Measurements from ENCODE around the gene DLG5.

Gene DLG5

DNA sequence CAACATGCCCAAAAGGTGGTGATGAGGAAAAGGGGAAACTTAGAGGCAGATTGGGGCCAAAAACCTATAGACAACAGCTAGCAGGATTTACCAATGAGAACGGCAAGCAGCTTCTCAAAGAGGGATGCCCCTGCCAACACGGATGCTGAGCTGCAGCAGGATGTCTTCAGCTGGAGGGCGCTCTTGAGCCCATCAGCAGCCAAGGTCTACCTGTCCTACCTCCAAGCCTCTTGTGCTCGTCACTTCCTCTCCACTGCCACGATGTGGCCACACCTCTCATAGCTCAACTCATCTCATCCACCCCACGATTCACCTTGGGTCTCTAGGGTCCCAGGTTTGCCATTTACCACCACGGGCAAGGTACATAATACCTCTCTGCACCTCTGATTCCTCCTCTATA is 36.5 kb downstream of the DLG5 start:
- TF ChIP-seq ZNF555 (tag by site-specific recombination; conservative IDR thresholded peaks at IDR 0.05), result no peak
- no peaks in the 10 kb centered on the region for H3K9me3 ChIP-seq (ENCODE audit: control insufficient read depth, insufficient read depth, low read depth, low read length)
- H3K4me1 ChIP-seq (ENCODE audit: control insufficient read depth, insufficient read depth, low read length), result peaks cover 12% of the 10 kb centered on the region
- ChIA-PET CTCF (interaction anchor here (0.7 to 2.4 kb wide), 10 partner anchors 8 to 113 kb away, joined by 3 to 11 read pairs (median 4); no protein-coding TSS in a partner anchor), POLR2A (no interaction called here)
- H3K4me3 ChIP-seq (ENCODE audit: low read depth, low read length), result no peak overlapping the region
- H3K36me3 ChIP-seq (ENCODE audit: control insufficient read depth in 2 of 2, insufficient read depth in 1 of 2, low read length in 2 of 2), result no peaks in the 10 kb centered on the region
- no peak overlapping the region for H3K27ac ChIP-seq (ENCODE audit: extremely low read depth, low read depth, low read length)

DNA sequence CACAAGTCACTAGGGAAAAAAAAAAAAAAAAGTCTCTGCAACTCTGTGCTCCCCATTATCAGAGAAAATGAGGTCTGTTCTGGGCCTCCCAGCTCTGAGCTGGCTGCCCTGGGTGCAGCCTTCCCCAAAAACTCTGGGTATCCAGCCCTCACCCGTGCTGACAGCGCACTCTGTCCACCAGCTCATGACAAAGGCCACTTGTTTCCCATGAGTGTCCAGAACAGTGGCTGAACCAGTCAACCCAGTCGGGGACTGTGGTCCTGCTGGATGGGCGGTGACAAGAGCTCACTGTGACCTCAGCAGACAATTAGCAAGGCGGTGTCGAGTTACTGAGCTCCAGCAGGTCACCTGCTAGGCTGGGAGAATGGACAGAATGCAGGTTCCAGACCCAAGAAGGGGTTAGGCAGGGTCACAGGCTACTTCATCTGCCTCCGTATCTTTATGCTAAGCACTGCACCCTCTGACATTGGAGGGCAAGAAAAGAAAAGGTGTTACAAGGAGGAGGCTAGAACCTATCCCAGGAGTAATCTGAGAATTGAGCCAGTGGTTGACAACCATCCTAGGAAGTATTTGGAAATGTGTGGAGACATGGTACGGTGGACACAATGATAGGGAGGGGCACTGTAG is 37.2 kb downstream of the DLG5 start:
- ChIA-PET CTCF (interaction anchor here (0.7 to 2.4 kb wide), 8 partner anchors 9 to 114 kb away, joined by 3 to 11 read pairs (median 4); no protein-coding TSS in a partner anchor), POLR2A (no interaction called here)
- H3K4me1 ChIP-seq (ENCODE audit: control insufficient read depth, insufficient read depth, low read length), result peaks cover 12% of the 10 kb centered on the region

More for the DNA sequence above, 37.2 kb downstream of the DLG5 start:
- H3K9me3 ChIP-seq (ENCODE audit: control insufficient read depth, insufficient read depth, low read depth, low read length), result no peaks in the 10 kb centered on the region
- H3K4me3 ChIP-seq (ENCODE audit: low read depth, low read length), result no peak overlapping the region
- TF ChIP-seq ZNF747 (tag by site-specific recombination; IDR thresholded peaks at IDR 0.05) (no peak), ZNF544 (tag by site-specific recombination; IDR thresholded peaks at IDR 0.05) (no peak), ZBTB20 (tag by site-specific recombination; IDR thresholded peaks at IDR 0.05) (no peak), MEIS1 (CRISPR knock-in tag; IDR thresholded peaks at IDR 0.05; ENCODE audit: borderline replicate concordance) (no peak), GLI2 (tag by site-specific recombination; IDR thresholded peaks at IDR 0.05; ENCODE audit: borderline replicate concordance, low read depth) (no peak), ZNF211 (tag by site-specific recombination; IDR thresholded peaks at IDR 0.05; ENCODE audit: low read depth) (no peak), ZNF311 (tag by site-specific recombination; IDR thresholded peaks at IDR 0.05; ENCODE audit: borderline replicate concordance) (no peak), ZNF121 (tag by site-specific recombination; IDR thresholded peaks at IDR 0.05) (no peak), HOXD13 (CRISPR knock-in tag; IDR thresholded peaks at IDR 0.05; ENCODE audit: borderline replicate concordance) (no peak), ZNF600 (tag by site-specific recombination; IDR thresholded peaks at IDR 0.05) (peak; percentile 94), ZNF366 (tag by site-specific recombination; conservative IDR thresholded peaks at IDR 0.05) (peak; percentile 89), ZNF175 (tag by site-specific recombination; IDR thresholded peaks at IDR 0.05) (no peak), ZBTB17 (tag by site-specific recombination; IDR thresholded peaks at IDR 0.05) (peak; percentile 61), ZIC2 (tag by site-specific recombination; IDR thresholded peaks at IDR 0.05) (peak; percentile 56), SCRT2 (tag by site-specific recombination; IDR thresholded peaks at IDR 0.05) (peak; percentile 70), ZNF629 (tag by site-specific recombination; IDR thresholded peaks at IDR 0.05) (0 out of 2 replicates have a peak, but pooled peaks have one; percentile 27), ZXDB (tag by site-specific recombination; IDR thresholded peaks at IDR 0.05) (no peak)
- TF ChIP-seq, protein P1, sequence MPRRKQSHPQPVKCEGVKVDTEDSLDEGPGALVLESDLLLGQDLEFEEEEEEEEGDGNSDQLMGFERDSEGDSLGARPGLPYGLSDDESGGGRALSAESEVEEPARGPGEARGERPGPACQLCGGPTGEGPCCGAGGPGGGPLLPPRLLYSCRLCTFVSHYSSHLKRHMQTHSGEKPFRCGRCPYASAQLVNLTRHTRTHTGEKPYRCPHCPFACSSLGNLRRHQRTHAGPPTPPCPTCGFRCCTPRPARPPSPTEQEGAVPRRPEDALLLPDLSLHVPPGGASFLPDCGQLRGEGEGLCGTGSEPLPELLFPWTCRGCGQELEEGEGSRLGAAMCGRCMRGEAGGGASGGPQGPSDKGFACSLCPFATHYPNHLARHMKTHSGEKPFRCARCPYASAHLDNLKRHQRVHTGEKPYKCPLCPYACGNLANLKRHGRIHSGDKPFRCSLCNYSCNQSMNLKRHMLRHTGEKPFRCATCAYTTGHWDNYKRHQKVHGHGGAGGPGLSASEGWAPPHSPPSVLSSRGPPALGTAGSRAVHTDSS (tag by site-specific recombination; IDR thresholded peaks at IDR 0.05), result no peak
- TF ChIP-seq, protein P2, sequence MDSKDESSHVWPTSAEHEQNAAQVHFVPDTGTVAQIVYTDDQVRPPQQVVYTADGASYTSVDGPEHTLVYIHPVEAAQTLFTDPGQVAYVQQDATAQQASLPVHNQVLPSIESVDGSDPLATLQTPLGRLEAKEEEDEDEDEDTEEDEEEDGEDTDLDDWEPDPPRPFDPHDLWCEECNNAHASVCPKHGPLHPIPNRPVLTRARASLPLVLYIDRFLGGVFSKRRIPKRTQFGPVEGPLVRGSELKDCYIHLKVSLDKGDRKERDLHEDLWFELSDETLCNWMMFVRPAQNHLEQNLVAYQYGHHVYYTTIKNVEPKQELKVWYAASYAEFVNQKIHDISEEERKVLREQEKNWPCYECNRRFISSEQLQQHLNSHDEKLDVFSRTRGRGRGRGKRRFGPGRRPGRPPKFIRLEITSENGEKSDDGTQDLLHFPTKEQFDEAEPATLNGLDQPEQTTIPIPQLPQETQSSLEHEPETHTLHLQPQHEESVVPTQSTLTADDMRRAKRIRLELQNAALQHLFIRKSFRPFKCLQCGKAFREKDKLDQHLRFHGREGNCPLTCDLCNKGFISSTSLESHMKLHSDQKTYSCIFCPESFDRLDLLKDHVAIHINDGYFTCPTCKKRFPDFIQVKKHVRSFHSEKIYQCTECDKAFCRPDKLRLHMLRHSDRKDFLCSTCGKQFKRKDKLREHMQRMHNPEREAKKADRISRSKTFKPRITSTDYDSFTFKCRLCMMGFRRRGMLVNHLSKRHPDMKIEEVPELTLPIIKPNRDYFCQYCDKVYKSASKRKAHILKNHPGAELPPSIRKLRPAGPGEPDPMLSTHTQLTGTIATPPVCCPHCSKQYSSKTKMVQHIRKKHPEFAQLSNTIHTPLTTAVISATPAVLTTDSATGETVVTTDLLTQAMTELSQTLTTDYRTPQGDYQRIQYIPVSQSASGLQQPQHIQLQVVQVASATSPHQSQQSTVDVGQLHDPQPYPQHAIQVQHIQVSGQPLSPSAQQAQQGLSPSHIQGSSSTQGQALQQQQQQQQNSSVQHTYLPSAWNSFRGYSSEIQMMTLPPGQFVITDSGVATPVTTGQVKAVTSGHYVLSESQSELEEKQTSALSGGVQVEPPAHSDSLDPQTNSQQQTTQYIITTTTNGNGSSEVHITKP (tag by site-specific recombination; IDR thresholded peaks at IDR 0.05), result no peak
- TF ChIP-seq, protein P3, sequence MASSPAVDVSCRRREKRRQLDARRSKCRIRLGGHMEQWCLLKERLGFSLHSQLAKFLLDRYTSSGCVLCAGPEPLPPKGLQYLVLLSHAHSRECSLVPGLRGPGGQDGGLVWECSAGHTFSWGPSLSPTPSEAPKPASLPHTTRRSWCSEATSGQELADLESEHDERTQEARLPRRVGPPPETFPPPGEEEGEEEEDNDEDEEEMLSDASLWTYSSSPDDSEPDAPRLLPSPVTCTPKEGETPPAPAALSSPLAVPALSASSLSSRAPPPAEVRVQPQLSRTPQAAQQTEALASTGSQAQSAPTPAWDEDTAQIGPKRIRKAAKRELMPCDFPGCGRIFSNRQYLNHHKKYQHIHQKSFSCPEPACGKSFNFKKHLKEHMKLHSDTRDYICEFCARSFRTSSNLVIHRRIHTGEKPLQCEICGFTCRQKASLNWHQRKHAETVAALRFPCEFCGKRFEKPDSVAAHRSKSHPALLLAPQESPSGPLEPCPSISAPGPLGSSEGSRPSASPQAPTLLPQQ (tag by site-specific recombination; IDR thresholded peaks at IDR 0.05), result no peak
- TF ChIP-seq, protein P4, sequence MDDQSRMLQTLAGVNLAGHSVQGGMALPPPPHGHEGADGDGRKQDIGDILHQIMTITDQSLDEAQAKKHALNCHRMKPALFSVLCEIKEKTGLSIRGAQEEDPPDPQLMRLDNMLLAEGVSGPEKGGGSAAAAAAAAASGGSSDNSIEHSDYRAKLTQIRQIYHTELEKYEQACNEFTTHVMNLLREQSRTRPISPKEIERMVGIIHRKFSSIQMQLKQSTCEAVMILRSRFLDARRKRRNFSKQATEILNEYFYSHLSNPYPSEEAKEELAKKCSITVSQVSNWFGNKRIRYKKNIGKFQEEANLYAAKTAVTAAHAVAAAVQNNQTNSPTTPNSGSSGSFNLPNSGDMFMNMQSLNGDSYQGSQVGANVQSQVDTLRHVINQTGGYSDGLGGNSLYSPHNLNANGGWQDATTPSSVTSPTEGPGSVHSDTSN (CRISPR knock-in tag; IDR thresholded peaks at IDR 0.05), result no peak
- TF ChIP-seq, protein P5, sequence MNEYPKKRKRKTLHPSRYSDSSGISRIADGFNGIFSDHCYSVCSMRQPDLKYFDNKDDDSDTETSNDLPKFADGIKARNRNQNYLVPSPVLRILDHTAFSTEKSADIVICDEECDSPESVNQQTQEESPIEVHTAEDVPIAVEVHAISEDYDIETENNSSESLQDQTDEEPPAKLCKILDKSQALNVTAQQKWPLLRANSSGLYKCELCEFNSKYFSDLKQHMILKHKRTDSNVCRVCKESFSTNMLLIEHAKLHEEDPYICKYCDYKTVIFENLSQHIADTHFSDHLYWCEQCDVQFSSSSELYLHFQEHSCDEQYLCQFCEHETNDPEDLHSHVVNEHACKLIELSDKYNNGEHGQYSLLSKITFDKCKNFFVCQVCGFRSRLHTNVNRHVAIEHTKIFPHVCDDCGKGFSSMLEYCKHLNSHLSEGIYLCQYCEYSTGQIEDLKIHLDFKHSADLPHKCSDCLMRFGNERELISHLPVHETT (tag by site-specific recombination; IDR thresholded peaks at IDR 0.05), result no peak
- H3K36me3 ChIP-seq (ENCODE audit: control insufficient read depth in 2 of 2, insufficient read depth in 1 of 2, low read length in 2 of 2), result no peaks in the 10 kb centered on the region
- H3K27ac ChIP-seq (ENCODE audit: extremely low read depth, low read depth, low read length), result no peak overlapping the region

Data from HEK293 (cell line).